Prostate gland (tissue), 2 donors: Measurements from ENCODE around the gene NOC2L. TPM values are rescaled to one million over a fixed set of nuclear protein-coding genes. Genes with fewer than 3 reads are reported as not detected.

Experiments used
- DNase-seq: peaks from one replicate; pipeline ENCODE4 v3.0.0-alpha.2; 2019; ENCODE audit warnings: low spot score
- H3K27ac ChIP-seq, 2 donors: fragments of 200-600 bp; sonication (generic); 2 replicates each; pipeline ENCODE4 v1.5.1; 2017 to 2019
- H3K27me3 ChIP-seq: fragments of 200-600 bp; sonication (generic); replicated peaks from 2 replicates; pipeline ENCODE4 v1.5.1; 2019; ENCODE audit not compliant: insufficient read depth
- H3K36me3 ChIP-seq, 2 donors: fragments of 200-600 bp; sonication (generic); 1 replicate in 1 of 2; 2 replicates in 1 of 2; pipeline versions ENCODE4 v1.5.1 to v1.8.1; 2017 to 2019
- H3K4me1 ChIP-seq: fragments of 200-600 bp; sonication (generic); replicated peaks from 2 replicates; pipeline ENCODE4 v1.5.1; 2019
- H3K4me3 ChIP-seq, 2 donors: fragments of 200-600 bp; sonication (generic); 2 replicates each; pipeline ENCODE4 v1.5.1; 2017 to 2019
- H3K9me3 ChIP-seq: fragments of 200-600 bp; sonication (generic); 2 replicates; pipeline ENCODE4 v1.5.1; 2017
- CTCF ChIP-seq, 4 experiments: fragments of 200-600 bp in 2 of 4; fragments of 450-650 bp in 2 of 4; sonication (generic) in 2 of 4; IDR thresholded peaks; 1 replicate in 3 of 4; 2 replicates in 1 of 4; pipeline ENCODE4 v1.5.1; 2016 to 2019; ENCODE audit warnings: antibody characterized with exemption in 4 of 4, mild to moderate bottlenecking in 2 of 4, moderate library complexity in 2 of 4
- POLR2A ChIP-seq: fragments of 450-650 bp; IDR thresholded peaks from one replicate; pipeline ENCODE4 v1.6.1; 2016; ENCODE audit warnings: antibody characterized with exemption, mild to moderate bottlenecking
- POLR2AphosphoS5 ChIP-seq: sonication (generic); formaldehyde crosslinking; IDR thresholded peaks from one replicate; pipeline ENCODE4 v1.6.1; 2017; ENCODE audit warnings: antibody characterized with exemption
- WGBS: methylation state at CpG from one replicate; pipeline ENCODE4 v1.1.5; 2018; 5-methylcytosine and 5-hydroxymethylcytosine counted together
- intact Hi-C: fragments of 100-400 bp; cut with DNase I; formaldehyde crosslinking; loops from one replicate; pipeline ENCODE4 v1.14.2; 2022
- total RNA-seq, 2 donors: library from RNA; depleted of rRNA; stranded (reverse); fragments of >200 nt; gene quantifications; one replicate each; pipeline ENCODE4 v1.1.0, GENCODE V29; 2016

NOC2L gene
- total RNA-seq, 2 donors from 2014 or later = 43.2 to 65.5 TPM

GRCh38 chr1:920010-920409 is 39.0 kb downstream of the NOC2L start:
- H3K36me3 ChIP-seq = no peaks in the 10 kb centered on the region
- no peak overlapping the region for H3K27ac ChIP-seq
- DNase-seq = no peak
- TF ChIP-seq POLR2AphosphoS5 (no peak), CTCF (IDR thresholded peaks at IDR 0.05) (no peak), POLR2A (no peak)
- intact Hi-C loops = no loop called here
- H3K27me3 ChIP-seq = no peaks in the 10 kb centered on the region
- H3K4me3 ChIP-seq = no peak overlapping the region
- peaks cover 23% of the 10 kb centered on the region for H3K4me1 ChIP-seq
- WGBS = 47% methylated on average over 19 of the region's 23 CpGs
- no peaks in the 10 kb centered on the region for H3K9me3 ChIP-seq

DNA sequence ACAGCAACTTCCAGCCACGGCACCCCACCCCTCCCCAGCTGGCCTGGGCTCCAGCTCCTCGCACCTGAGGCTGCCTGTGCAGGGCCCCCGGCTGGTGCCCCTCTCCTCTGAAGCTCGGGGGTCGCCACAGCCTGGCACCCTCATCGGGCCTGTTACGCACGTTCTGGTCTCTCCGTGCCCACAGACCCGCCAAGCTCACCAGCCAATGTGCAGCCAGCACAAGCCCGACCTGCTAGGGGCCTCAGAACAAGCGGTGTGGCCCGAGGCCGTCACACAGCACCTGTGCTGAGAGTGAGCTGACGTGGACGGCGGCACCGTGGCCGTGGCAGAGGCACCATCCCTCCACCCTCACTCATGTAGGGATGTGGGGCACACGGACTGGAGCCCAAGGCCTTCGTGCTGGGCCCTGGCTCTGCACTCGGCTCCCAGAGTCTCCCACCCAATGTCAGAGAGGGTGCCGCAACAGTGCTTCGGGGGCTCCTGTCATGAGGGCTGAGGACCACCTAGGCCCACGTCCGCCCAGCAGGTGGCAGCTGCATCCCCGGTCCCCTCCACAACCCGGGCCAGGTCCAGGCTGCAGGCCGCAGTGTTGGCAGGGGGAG is 39.7 kb downstream of the NOC2L start:
- WGBS = 61% methylated on average over 24 of the region's 29 CpGs
- Histone ChIP-seq H3K4me3 (no peak overlapping the region), H3K4me1 (peaks cover 17% of the 10 kb centered on the region), H3K9me3 (no peaks in the 10 kb centered on the region), H3K36me3 (no peaks in the 10 kb centered on the region), H3K27ac (no peak overlapping the region), H3K27me3 (no peaks in the 10 kb centered on the region)
- DNase-seq = no peak
- TF ChIP-seq POLR2A (no peak), CTCF (IDR thresholded peaks at IDR 0.05) (no peak), POLR2AphosphoS5 (no peak)
- intact Hi-C loops = no loop called here

DNA sequence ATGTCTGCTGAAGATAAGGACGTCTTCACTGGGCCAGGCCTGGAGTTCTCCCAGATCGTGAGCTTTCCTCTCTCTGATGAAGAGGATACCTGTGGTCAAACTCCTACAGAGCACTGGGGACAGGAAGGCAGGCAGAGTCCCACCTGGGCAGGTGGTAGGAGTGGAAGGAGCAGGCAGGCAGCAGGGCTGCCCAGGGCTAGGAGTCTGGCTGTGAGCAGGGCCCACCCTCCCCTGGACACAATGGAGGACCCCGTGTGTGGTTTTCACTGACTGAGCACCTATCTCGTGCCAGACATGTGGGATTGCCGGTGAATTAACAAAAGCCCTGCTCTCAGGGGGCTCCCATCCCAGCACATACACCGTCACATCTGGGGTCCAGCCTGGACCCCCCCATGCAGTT is 40.2 kb downstream of the NOC2L start:
- Histone ChIP-seq H3K27ac (no peak overlapping the region), H3K27me3 (no peaks in the 10 kb centered on the region), H3K36me3 (no peaks in the 10 kb centered on the region), H3K9me3 (no peaks in the 10 kb centered on the region), H3K4me3 (no peak overlapping the region), H3K4me1 (peaks cover 17% of the 10 kb centered on the region)
- DNase-seq = no peak
- no peak for TF ChIP-seq POLR2A
- TF ChIP-seq POLR2AphosphoS5 = no peak
- no peak for TF ChIP-seq CTCF (IDR thresholded peaks at IDR 0.05)
- intact Hi-C loops = no loop called here
- 76% methylated on average over 6 of the region's 6 CpGs for WGBS

- no peaks in the 10 kb centered on the region for H3K27me3 ChIP-seq
- 78% methylated on average over 15 of the region's 15 CpGs for WGBS
- no peak for TF ChIP-seq CTCF (IDR thresholded peaks at IDR 0.05)
- TF ChIP-seq POLR2A = no peak
- TF ChIP-seq POLR2AphosphoS5 = no peak
These were observed 40.7 kb downstream of the NOC2L start for GRCh38 chr1:918353-918752.

GRCh38 chr1:917466-918091 is 41.5 kb downstream of the NOC2L start:
- H3K9me3 ChIP-seq = no peaks in the 10 kb centered on the region
- H3K4me3 ChIP-seq = no peak overlapping the region
- intact Hi-C loops = no loop called here
- no peaks in the 10 kb centered on the region for H3K36me3 ChIP-seq
- H3K27me3 ChIP-seq = no peaks in the 10 kb centered on the region
- 49% methylated on average over 22 of the region's 22 CpGs for WGBS
- TF ChIP-seq CTCF (IDR thresholded peaks at IDR 0.05) = no peak
- no peak for TF ChIP-seq POLR2A
- TF ChIP-seq POLR2AphosphoS5 = peak; percentile 16
- H3K4me1 ChIP-seq = peaks cover 17% of the 10 kb centered on the region
- DNase-seq = no peak
- H3K27ac ChIP-seq = no peak overlapping the region

More at GRCh38 chr1:918353-918752, 40.7 kb downstream of the NOC2L start:
- Histone ChIP-seq H3K9me3 (no peaks in the 10 kb centered on the region), H3K4me1 (peaks cover 17% of the 10 kb centered on the region), H3K4me3 (no peak overlapping the region), H3K27ac (no peak overlapping the region), H3K36me3 (no peaks in the 10 kb centered on the region)
- intact Hi-C loops = no loop called here
- no peak for DNase-seq
